PC-9 (cell line): Measurements from ENCODE around the gene MAOA. TPM values are rescaled to one million over a fixed set of nuclear protein-coding genes. Genes with fewer than 3 reads are reported as not detected.

ENCODE experiments used
- BruUV-seq: library from RNA; stranded (reverse); fragments of 400-500 nt; replicated peaks from 2 replicates; lab custom pipeline; 2021; lab: Mats Ljungman, UMichigan
- CTCF ChIA-PET: fragments of 300-600 bp; sonication (Branson Sonifier 250); formaldehyde crosslinking; loops from one replicate; lab custom pipeline; 2022; ENCODE audit warnings: antibody characterized with exemption; lab: Charles Lee
- POLR2A ChIA-PET: fragments of 300-600 bp; sonication (Branson Sonifier 250); formaldehyde crosslinking; loops from one replicate; lab custom pipeline; 2022; ENCODE audit warnings: antibody characterized with exemption; ENCODE audit not compliant: unreplicated experiment; lab: Charles Lee
- DNase-seq, 2 experiments: peaks; one replicate each; pipeline versions ENCODE4 v3.0.0 to v3.0.0-alpha.2; 2015 to 2022; ENCODE audit warnings: mixed read lengths in 1 of 2
- H2AFZ ChIP-seq: fragments of 200-600 bp; sonication (generic); 2 replicates; pipeline ENCODE4 v1.8.1; 2017; ENCODE audit warnings: antibody characterized with exemption
- H3F3A ChIP-seq: fragments of 200-600 bp; sonication (generic); 2 replicates; pipeline ENCODE4 v1.8.1; 2017; ENCODE audit warnings: antibody characterized with exemption, mild to moderate bottlenecking, low read depth; ENCODE audit not compliant: insufficient read depth
- H3K27ac ChIP-seq: fragments of 200-600 bp; sonication (generic); 2 replicates; pipeline ENCODE4 v1.6.1; 2016; ENCODE audit warnings: mixed run types
- H3K27me3 ChIP-seq: fragments of 200-600 bp; sonication (generic); 2 replicates; pipeline ENCODE4 v1.6.1; 2016; ENCODE audit warnings: low read depth, mixed run types; ENCODE audit not compliant: insufficient read depth
- H3K36me3 ChIP-seq: fragments of 200-600 bp; sonication (generic); 2 replicates; pipeline ENCODE4 v1.6.1; 2016; ENCODE audit warnings: low read depth, mixed run types
- H3K4me1 ChIP-seq: fragments of 200-600 bp; sonication (generic); replicated peaks from 2 replicates; pipeline ENCODE4 v1.6.1; 2016; ENCODE audit warnings: mixed run types; ENCODE audit not compliant: insufficient read depth
- H3K4me2 ChIP-seq: fragments of 200-600 bp; sonication (generic); 2 replicates; pipeline ENCODE4 v1.6.1; 2017; ENCODE audit warnings: mixed run types
- H3K4me3 ChIP-seq: fragments of 200-600 bp; sonication (generic); 2 replicates; pipeline ENCODE4 v1.6.1; 2016; ENCODE audit warnings: mixed run types
- H3K79me2 ChIP-seq: fragments of 200-600 bp; sonication (generic); 2 replicates; pipeline ENCODE4 v1.6.1; 2017; ENCODE audit warnings: low read depth, mixed run types
- H3K9me2 ChIP-seq: fragments of 200-600 bp; sonication (generic); 2 replicates; pipeline ENCODE4 v1.8.1; 2017; ENCODE audit warnings: mild to moderate bottlenecking; ENCODE audit not compliant: insufficient read depth
- H3K9me3 ChIP-seq: fragments of 200-600 bp; sonication (generic); 2 replicates; pipeline ENCODE4 v1.8.1; 2016; ENCODE audit warnings: low read depth; ENCODE audit not compliant: insufficient read depth
- H4K20me1 ChIP-seq: fragments of 200-600 bp; sonication (generic); 2 replicates; pipeline ENCODE4 v1.8.1; 2017; ENCODE audit not compliant: insufficient read depth
- EZH2 ChIP-seq: fragments of 200-600 bp; sonication (generic); IDR thresholded peaks from 2 replicates; pipeline ENCODE4 v1.8.0; 2017; ENCODE audit warnings: antibody characterized with exemption, low read depth
- intact Hi-C: fragments of 100-400 bp; cut with micrococcal nuclease; formaldehyde crosslinking; loops from one replicate; pipeline ENCODE4 v1.10.0; 2022; ENCODE audit not compliant: unreplicated experiment
- total RNA-seq: library from RNA; stranded (reverse); gene quantifications from 2 replicates; pipeline ENCODE4 v1.2.3, GENCODE V29; 2021
- TF ChIP-seq, protein P1 (sequence below): fragments of 200-600 bp; sonication (generic); conservative IDR thresholded peaks from 2 replicates; pipeline ENCODE4 v1.6.1; 2017; ENCODE audit warnings: mixed run types, antibody characterized with exemption, mild to moderate bottlenecking, moderate library complexity

The MAOA gene
- total RNA-seq, 1 experiment from 2014 or later, result 5.0 TPM

DNA sequence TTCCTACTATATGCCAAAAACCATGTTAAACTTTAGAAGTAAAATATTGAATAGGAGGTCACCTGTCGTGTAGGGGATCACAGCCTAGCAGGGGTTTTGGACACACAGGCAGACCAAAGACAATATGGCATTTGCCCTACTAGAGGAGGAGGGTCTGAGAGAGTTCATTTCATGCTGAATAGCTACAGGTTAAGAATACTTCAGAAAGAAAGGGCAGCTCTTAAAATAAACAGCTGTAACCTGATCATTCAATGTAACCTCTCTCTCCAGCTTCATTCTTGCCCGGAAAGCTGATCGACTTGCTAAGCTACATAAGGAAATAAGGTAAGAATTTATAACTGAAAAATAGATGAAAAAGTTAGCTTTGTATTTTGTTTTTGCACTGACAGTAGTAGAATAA lies 79.9 kb downstream of the MAOA start:
- no peak for DNase-seq
- ChIA-PET POLR2A (interaction anchor here (0.6 kb wide), 1 partner anchor 9 kb away, joined by 5 read pairs; no protein-coding TSS in a partner anchor), CTCF (no interaction called here)
- Histone ChIP-seq H3K9me2 (no peaks in the 10 kb centered on the region), H4K20me1 (no peaks in the 10 kb centered on the region), H2AFZ (no peak overlapping the region), H3K79me2 (no peaks in the 10 kb centered on the region), H3K9me3 (no peaks in the 10 kb centered on the region), H3K4me3 (no peak overlapping the region), H3K4me2 (no peak overlapping the region), H3K36me3 (no peaks in the 10 kb centered on the region), H3F3A (no peaks in the 10 kb centered on the region), H3K4me1 (no peaks in the 10 kb centered on the region), H3K27me3 (no peaks in the 10 kb centered on the region), H3K27ac (no peak overlapping the region)
- intact Hi-C loops, result no loop called here
- no TSS peak for BruUV-seq
- TF ChIP-seq, protein P1, sequence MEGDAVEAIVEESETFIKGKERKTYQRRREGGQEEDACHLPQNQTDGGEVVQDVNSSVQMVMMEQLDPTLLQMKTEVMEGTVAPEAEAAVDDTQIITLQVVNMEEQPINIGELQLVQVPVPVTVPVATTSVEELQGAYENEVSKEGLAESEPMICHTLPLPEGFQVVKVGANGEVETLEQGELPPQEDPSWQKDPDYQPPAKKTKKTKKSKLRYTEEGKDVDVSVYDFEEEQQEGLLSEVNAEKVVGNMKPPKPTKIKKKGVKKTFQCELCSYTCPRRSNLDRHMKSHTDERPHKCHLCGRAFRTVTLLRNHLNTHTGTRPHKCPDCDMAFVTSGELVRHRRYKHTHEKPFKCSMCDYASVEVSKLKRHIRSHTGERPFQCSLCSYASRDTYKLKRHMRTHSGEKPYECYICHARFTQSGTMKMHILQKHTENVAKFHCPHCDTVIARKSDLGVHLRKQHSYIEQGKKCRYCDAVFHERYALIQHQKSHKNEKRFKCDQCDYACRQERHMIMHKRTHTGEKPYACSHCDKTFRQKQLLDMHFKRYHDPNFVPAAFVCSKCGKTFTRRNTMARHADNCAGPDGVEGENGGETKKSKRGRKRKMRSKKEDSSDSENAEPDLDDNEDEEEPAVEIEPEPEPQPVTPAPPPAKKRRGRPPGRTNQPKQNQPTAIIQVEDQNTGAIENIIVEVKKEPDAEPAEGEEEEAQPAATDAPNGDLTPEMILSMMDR, result no peak
- no peak for TF ChIP-seq EZH2

DNA sequence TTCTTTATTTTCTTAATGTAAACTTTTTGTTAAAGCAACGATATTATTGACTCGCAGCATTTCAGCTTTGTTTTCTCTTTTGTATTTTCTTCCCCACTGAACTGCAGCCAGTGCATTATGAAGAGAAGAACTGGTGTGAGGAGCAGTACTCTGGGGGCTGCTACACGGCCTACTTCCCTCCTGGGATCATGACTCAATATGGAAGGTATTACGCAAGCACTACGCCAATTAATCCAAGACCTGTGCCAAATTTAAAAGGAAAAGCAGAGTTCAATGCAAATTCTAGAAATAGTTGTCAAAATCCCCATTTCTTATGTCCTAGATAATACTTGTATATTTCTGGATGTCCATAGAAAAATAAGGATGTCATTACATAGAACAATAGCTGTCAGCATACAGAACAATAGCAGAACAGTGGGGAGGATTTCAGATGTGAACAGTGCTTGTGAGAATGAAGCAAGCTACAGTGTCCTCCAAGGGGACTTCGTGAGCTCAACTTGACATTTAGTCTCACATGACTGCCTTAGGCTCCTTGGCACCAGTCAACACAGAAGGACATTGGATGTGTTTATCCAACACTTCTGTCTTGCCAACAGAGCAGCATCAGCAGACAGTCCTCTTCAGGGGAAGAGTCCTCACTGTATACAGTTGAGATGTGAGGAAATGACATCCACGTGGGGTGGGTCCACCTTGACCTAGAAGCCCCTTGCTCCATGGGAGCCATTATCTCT lies 85.9 kb downstream of the MAOA start:
- no peaks in the 10 kb centered on the region for H3K9me3 ChIP-seq
- no peak for DNase-seq
- CTCF ChIA-PET, result no interaction called here
- no peaks in the 10 kb centered on the region for H3K36me3 ChIP-seq
- H3K4me2 ChIP-seq, result no peak overlapping the region
- no peaks in the 10 kb centered on the region for H3F3A ChIP-seq
- H4K20me1 ChIP-seq, result no peaks in the 10 kb centered on the region
- H3K79me2 ChIP-seq, result no peaks in the 10 kb centered on the region
- H3K27me3 ChIP-seq, result no peaks in the 10 kb centered on the region
- H3K4me3 ChIP-seq, result no peak overlapping the region
- H3K4me1 ChIP-seq, result no peaks in the 10 kb centered on the region
- no peak overlapping the region for H2AFZ ChIP-seq
- no peak for TF ChIP-seq EZH2
- TF ChIP-seq, protein P1, result no peak
- BruUV-seq, result no TSS peak
- POLR2A ChIA-PET, result no interaction called here
- no peaks in the 10 kb centered on the region for H3K9me2 ChIP-seq
- no peak overlapping the region for H3K27ac ChIP-seq
- intact Hi-C loops, result loop anchor here (10.0 kb wide), 1 partner anchor 87 kb away; the partner anchor contains the start of gene MAOA

DNA sequence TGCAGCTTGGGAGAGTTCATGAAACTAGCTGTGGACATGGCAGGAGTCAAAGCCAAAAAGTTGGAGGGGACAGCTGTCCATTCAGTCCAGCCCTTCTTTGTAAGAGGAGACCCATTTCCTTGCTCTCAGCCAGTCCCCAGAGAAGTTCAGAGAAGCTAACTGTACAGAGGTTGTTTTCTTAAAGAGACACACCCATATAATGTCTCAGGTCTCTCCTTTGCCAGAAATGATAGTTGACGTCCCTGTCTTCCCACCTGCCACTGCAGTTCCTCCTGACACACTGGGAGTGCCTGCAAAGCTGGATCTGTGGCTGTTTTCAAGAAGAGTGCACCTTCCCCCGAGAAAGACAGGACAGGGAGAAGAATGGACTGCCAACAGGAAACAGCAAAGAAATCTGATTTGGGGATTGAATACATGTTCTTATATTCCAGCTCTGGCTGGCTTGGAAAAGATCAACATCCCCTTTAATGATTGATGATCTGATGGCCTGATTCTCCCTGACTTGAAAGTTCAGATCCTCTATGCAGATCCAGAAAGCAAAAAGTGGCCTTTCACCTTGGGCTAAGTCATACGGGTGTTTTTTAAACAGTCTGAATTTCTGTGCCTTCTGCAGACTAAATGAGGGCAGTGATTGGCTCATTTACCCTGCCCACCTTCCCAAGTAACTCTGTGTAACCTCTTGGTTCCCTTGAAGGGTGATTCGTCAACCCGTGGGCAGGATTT lies 87.2 kb downstream of the MAOA start:
- Histone ChIP-seq H3K4me1 (no peaks in the 10 kb centered on the region), H3F3A (no peaks in the 10 kb centered on the region), H3K27me3 (no peaks in the 10 kb centered on the region), H4K20me1 (no peaks in the 10 kb centered on the region), H3K27ac (no peak overlapping the region), H3K9me2 (no peaks in the 10 kb centered on the region), H3K9me3 (no peaks in the 10 kb centered on the region), H2AFZ (no peak overlapping the region), H3K36me3 (no peaks in the 10 kb centered on the region), H3K79me2 (no peaks in the 10 kb centered on the region), H3K4me3 (no peak overlapping the region), H3K4me2 (no peak overlapping the region)
- TF ChIP-seq, protein P1, result no peak
- no peak for DNase-seq
- intact Hi-C loops, result loop anchor here (10.0 kb wide), 1 partner anchor 88 kb away; the partner anchor contains the start of gene MAOA
- ChIA-PET CTCF (no interaction called here), POLR2A (no interaction called here)
- BruUV-seq, result no TSS peak
